Esophagus muscularis mucosa (tissue), 4 donors: ENCODE results near the gene UNC45A.

Source experiments
- CTCF ChIP-seq, 3 experiments: fragments of 200-600 bp in 2 of 3; fragments of 450-650 bp in 1 of 3; sonication (generic) in 2 of 3; IDR thresholded peaks; one replicate each; pipeline ENCODE4 v1.5.1; 2017 to 2019; ENCODE audit warnings: antibody characterized with exemption in 3 of 3, mild to moderate bottlenecking in 2 of 3, moderate library complexity in 1 of 3
- EP300 ChIP-seq: sonication (generic); formaldehyde crosslinking; IDR thresholded peaks from one replicate; pipeline ENCODE4 v1.6.1; 2017; ENCODE audit warnings: antibody characterized with exemption
- POLR2A ChIP-seq: fragments of 450-650 bp; IDR thresholded peaks from one replicate; pipeline ENCODE4 v1.6.1; 2017; ENCODE audit warnings: antibody characterized with exemption, moderate library complexity, mild to moderate bottlenecking, low read depth

DNA sequence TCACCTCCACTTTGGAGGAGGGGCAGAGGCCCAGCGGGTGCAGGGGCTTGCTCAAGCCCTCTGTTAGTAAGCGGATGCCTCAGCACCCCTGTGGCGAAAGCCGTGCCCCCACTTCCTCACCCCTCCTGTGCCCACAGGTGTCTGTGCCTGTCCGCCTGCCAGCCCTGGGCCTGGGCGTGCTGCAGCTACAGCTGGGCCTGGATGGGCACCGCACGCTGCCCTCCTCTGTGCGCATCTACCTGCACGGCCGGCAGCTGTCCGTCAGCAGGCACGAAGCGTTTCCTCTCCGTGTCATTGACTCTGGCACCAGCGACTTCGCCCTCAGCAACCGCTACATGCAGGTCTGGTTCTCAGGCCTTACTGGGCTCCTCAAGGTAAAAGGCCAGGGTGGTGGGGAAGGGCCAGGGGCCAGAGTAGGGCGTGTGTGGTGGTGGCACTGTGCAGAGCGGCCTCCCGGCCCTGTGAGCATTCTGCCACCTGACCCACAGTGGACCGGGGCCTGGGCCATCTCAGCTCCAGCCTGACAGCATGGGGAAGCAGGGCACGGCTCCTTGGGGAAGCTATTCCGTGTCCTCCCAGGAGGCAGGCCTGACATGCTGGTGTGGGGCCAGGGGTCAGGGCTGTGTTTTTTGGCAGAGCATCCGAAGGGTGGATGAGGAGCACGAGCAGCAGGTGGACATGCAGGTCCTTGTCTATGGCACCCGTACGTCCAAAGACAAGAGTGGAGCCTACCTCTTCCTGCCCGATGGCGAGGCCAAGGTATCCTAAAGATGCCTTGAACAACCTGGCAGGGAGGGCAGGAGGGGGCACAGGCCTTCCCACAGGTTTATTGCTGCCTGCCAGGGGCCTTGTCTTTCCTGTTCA, 22.9 kb upstream of the UNC45A start:
- TF ChIP-seq CTCF (IDR thresholded peaks at IDR 0.05), result no peak
- TF ChIP-seq POLR2A, result no peak
- no peak for TF ChIP-seq EP300
